HUES6 (cell line): ENCODE measurements around the gene IFFO2.

ENCODE experiments used
- H3K27ac ChIP-seq: 2 replicates; pipeline ENCODE4 v1.7.0; 2013; ENCODE audit warnings: low read depth, mild to moderate bottlenecking, low read length, inconsistent platforms
- H3K27me3 ChIP-seq: 2 replicates; pipeline ENCODE4 v1.6.1; 2013; ENCODE audit warnings: low read length; ENCODE audit not compliant: control insufficient read depth, insufficient read depth
- H3K36me3 ChIP-seq: 2 replicates; pipeline ENCODE4 v1.6.1; 2013; ENCODE audit warnings: low read length; ENCODE audit not compliant: control insufficient read depth, insufficient read depth
- H3K4me1 ChIP-seq: 2 replicates; pipeline ENCODE4 v1.6.1; 2013; ENCODE audit warnings: low read length; ENCODE audit not compliant: control insufficient read depth, insufficient read depth
- H3K4me3 ChIP-seq: 2 replicates; pipeline ENCODE4 v1.5.1; 2013; ENCODE audit warnings: low read depth, low read length
- H3K9ac ChIP-seq: one replicate; pipeline ENCODE4 v1.6.1; 2013; ENCODE audit warnings: mild to moderate bottlenecking, low read length
- H3K9me3 ChIP-seq: 2 replicates; pipeline ENCODE4 v1.6.1; 2013; ENCODE audit warnings: low read depth, low read length; ENCODE audit not compliant: control insufficient read depth, insufficient read depth

Gene IFFO2

GRCh38 chr1:18885311-18886002 is 71.0 kb downstream of the IFFO2 start:
- H3K27ac ChIP-seq, result no peak overlapping the region
- H3K27me3 ChIP-seq, result no peaks in the 10 kb centered on the region
- H3K9ac ChIP-seq, result no peak overlapping the region
- H3K4me1 ChIP-seq, result no peaks in the 10 kb centered on the region
- H3K9me3 ChIP-seq, result no peaks in the 10 kb centered on the region
- H3K36me3 ChIP-seq, result peaks cover 27% of the 10 kb centered on the region; the same call in 1 of the 2 replicates
- no peak overlapping the region for H3K4me3 ChIP-seq

- Histone ChIP-seq H3K9me3 (no peaks in the 10 kb centered on the region), H3K36me3 (peaks cover 27% of the 10 kb centered on the region; the same call in 1 of the 2 replicates)
Observed at GRCh38 chr1:18884727-18885126, 71.7 kb downstream of the IFFO2 start.

GRCh38 chr1:18884419-18884717 is 72.1 kb downstream of the IFFO2 start:
- H3K27ac ChIP-seq, result no peak overlapping the region
- peaks cover 27% of the 10 kb centered on the region; the same call in 1 of the 2 replicates for H3K36me3 ChIP-seq
- H3K27me3 ChIP-seq, result no peaks in the 10 kb centered on the region

More at GRCh38 chr1:18884727-18885126, 71.7 kb downstream of the IFFO2 start:
- no peak overlapping the region for H3K27ac ChIP-seq
- no peak overlapping the region for H3K4me3 ChIP-seq
- no peak overlapping the region for H3K9ac ChIP-seq
- H3K4me1 ChIP-seq, result peaks cover 4% of the 10 kb centered on the region
- H3K27me3 ChIP-seq, result no peaks in the 10 kb centered on the region

GRCh38 chr1:18883636-18884418 is 72.6 kb downstream of the IFFO2 start:
- Histone ChIP-seq H3K4me3 (no peak overlapping the region), H3K27ac (no peak overlapping the region), H3K9me3 (no peaks in the 10 kb centered on the region), H3K4me1 (peaks cover 11% of the 10 kb centered on the region), H3K27me3 (no peaks in the 10 kb centered on the region), H3K9ac (no peak overlapping the region), H3K36me3 (peaks cover 27% of the 10 kb centered on the region; the same call in 1 of the 2 replicates)

More at GRCh38 chr1:18884419-18884717, 72.1 kb downstream of the IFFO2 start:
- H3K4me3 ChIP-seq, result no peak overlapping the region
- no peak overlapping the region for H3K9ac ChIP-seq
- H3K9me3 ChIP-seq, result no peaks in the 10 kb centered on the region
- H3K4me1 ChIP-seq, result peaks cover 8% of the 10 kb centered on the region

GRCh38 chr1:18883079-18883478 is 73.4 kb downstream of the IFFO2 start:
- Histone ChIP-seq H3K36me3 (peaks cover 25% of the 10 kb centered on the region; the same call in 1 of the 2 replicates), H3K9ac (no peak overlapping the region), H3K4me3 (no peak overlapping the region), H3K9me3 (no peaks in the 10 kb centered on the region), H3K27me3 (no peaks in the 10 kb centered on the region; the same call in 1 of the 2 replicates), H3K4me1 (peaks cover 11% of the 10 kb centered on the region), H3K27ac (no peak overlapping the region)

- no peak overlapping the region for H3K9ac ChIP-seq
- H3K4me1 ChIP-seq, result peaks cover 11% of the 10 kb centered on the region
- H3K9me3 ChIP-seq, result no peaks in the 10 kb centered on the region
- no peak overlapping the region for H3K4me3 ChIP-seq
- peaks cover 22% of the 10 kb centered on the region; the same call in 1 of the 2 replicates for H3K36me3 ChIP-seq
- no peak overlapping the region for H3K27ac ChIP-seq
- H3K27me3 ChIP-seq, result no peaks in the 10 kb centered on the region; the same call in 1 of the 2 replicates
Observed at GRCh38 chr1:18882486-18882885, 74.0 kb downstream of the IFFO2 start.

GRCh38 chr1:18881642-18882431 is 74.6 kb downstream of the IFFO2 start:
- no peak overlapping the region for H3K4me3 ChIP-seq
- H3K27me3 ChIP-seq, result no peaks in the 10 kb centered on the region; the same call in 1 of the 2 replicates
- H3K9me3 ChIP-seq, result no peaks in the 10 kb centered on the region
- peaks cover 22% of the 10 kb centered on the region; the same call in 1 of the 2 replicates for H3K36me3 ChIP-seq
- peaks cover 11% of the 10 kb centered on the region for H3K4me1 ChIP-seq
- no peak overlapping the region for H3K9ac ChIP-seq
- no peak overlapping the region for H3K27ac ChIP-seq

- Histone ChIP-seq H3K4me3 (no peak overlapping the region), H3K27me3 (no peaks in the 10 kb centered on the region; the same call in 1 of the 2 replicates), H3K4me1 (peaks cover 11% of the 10 kb centered on the region), H3K9ac (no peak overlapping the region), H3K36me3 (peaks cover 26% of the 10 kb centered on the region; the same call in 1 of the 2 replicates), H3K27ac (no peak overlapping the region), H3K9me3 (no peaks in the 10 kb centered on the region)
Observed at GRCh38 chr1:18881164-18881563, 75.3 kb downstream of the IFFO2 start.

- no peaks in the 10 kb centered on the region for H3K9me3 ChIP-seq
- H3K4me1 ChIP-seq, result peaks cover 11% of the 10 kb centered on the region
- no peak overlapping the region for H3K9ac ChIP-seq
- H3K27ac ChIP-seq, result no peak overlapping the region
- peaks cover 24% of the 10 kb centered on the region; the same call in 1 of the 2 replicates for H3K36me3 ChIP-seq
- no peaks in the 10 kb centered on the region; the same call in 1 of the 2 replicates for H3K27me3 ChIP-seq
- no peak overlapping the region for H3K4me3 ChIP-seq
Observed at GRCh38 chr1:18880585-18880984, 75.9 kb downstream of the IFFO2 start.

- Histone ChIP-seq H3K27ac (no peak overlapping the region), H3K4me1 (peaks cover 11% of the 10 kb centered on the region), H3K9ac (no peak overlapping the region), H3K4me3 (no peak overlapping the region), H3K27me3 (no peaks in the 10 kb centered on the region; the same call in 1 of the 2 replicates), H3K36me3 (peaks cover 24% of the 10 kb centered on the region; the same call in 1 of the 2 replicates), H3K9me3 (no peaks in the 10 kb centered on the region)
Observed at GRCh38 chr1:18879791-18880309, 76.6 kb downstream of the IFFO2 start.
